GM23338 (cell line): ENCODE results near the gene ANKRD27.

ENCODE experiments used
- CREB1 ChIP-seq: fragments of 250-450 bp; sonication (Bioruptor Pico); IDR thresholded peaks from 2 replicates; pipeline ENCODE4 v1.5.0; 2020; ENCODE audit warnings: low read depth, mild to moderate bottlenecking, moderate library complexity
- EZH2 ChIP-seq: fragments of 200-600 bp; sonication (generic); IDR thresholded peaks from one replicate; pipeline ENCODE4 v1.8.0; 2017; ENCODE audit warnings: antibody characterized with exemption, mild to moderate bottlenecking, low read depth; ENCODE audit not compliant: unreplicated experiment
- POLR2AphosphoS5 ChIP-seq: IDR thresholded peaks from 2 replicates; pipeline ENCODE4 v1.6.1; 2016; ENCODE audit warnings: antibody characterized with exemption, low read depth
- TF ChIP-seq, protein P1 (sequence below): IDR thresholded peaks from 2 replicates; pipeline ENCODE4 v1.6.1; 2016; ENCODE audit warnings: antibody characterized with exemption
- TF ChIP-seq, protein P2 (sequence below), 2 experiments: fragments of 200-600 bp in 1 of 2; sonication (generic) in 1 of 2; conservative IDR thresholded peaks; 2 replicates each; pipeline versions ENCODE4 v1.5.1 to v1.6.1; 2016 to 2017; ENCODE audit warnings: antibody characterized with exemption in 2 of 2, low read depth in 2 of 2, mild to moderate bottlenecking in 2 of 2, moderate library complexity in 1 of 2

DNA sequence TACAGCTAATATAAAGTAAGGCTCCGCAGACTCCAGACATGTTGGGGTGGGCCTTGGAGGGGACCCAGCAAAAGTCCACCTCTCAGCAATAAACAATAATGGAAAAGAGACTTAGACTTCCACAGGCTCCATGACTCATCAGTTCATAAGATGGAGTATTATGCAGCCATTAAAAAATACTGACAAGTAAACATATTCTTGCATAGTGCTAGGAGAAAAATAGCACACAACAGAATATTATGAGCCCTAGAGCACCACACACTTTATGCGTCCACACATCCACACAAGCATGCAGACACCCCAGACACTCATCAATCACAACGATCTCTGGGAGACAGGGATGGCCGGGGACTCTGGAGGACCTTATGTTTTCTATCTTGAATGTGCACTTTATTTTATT lies 48.0 kb downstream of the ANKRD27 start:
- TF ChIP-seq, protein P1, sequence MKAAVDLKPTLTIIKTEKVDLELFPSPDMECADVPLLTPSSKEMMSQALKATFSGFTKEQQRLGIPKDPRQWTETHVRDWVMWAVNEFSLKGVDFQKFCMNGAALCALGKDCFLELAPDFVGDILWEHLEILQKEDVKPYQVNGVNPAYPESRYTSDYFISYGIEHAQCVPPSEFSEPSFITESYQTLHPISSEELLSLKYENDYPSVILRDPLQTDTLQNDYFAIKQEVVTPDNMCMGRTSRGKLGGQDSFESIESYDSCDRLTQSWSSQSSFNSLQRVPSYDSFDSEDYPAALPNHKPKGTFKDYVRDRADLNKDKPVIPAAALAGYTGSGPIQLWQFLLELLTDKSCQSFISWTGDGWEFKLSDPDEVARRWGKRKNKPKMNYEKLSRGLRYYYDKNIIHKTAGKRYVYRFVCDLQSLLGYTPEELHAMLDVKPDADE, result no peak
- no peak for TF ChIP-seq CREB1 (CRISPR knock-in tag)
- TF ChIP-seq, protein P2, sequence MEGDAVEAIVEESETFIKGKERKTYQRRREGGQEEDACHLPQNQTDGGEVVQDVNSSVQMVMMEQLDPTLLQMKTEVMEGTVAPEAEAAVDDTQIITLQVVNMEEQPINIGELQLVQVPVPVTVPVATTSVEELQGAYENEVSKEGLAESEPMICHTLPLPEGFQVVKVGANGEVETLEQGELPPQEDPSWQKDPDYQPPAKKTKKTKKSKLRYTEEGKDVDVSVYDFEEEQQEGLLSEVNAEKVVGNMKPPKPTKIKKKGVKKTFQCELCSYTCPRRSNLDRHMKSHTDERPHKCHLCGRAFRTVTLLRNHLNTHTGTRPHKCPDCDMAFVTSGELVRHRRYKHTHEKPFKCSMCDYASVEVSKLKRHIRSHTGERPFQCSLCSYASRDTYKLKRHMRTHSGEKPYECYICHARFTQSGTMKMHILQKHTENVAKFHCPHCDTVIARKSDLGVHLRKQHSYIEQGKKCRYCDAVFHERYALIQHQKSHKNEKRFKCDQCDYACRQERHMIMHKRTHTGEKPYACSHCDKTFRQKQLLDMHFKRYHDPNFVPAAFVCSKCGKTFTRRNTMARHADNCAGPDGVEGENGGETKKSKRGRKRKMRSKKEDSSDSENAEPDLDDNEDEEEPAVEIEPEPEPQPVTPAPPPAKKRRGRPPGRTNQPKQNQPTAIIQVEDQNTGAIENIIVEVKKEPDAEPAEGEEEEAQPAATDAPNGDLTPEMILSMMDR (conservative IDR thresholded peaks at IDR 0.05; ENCODE audit: low read depth in 2 of 2), result no peak
- TF ChIP-seq POLR2AphosphoS5, result no peak
- TF ChIP-seq EZH2, result no peak
